ENCODE measurements around the gene PHPT1.
"Not testable (repeated sequence)": the region's sequence is repeated elsewhere in the genome, so short reads cannot be mapped to it uniquely, and the experiment has no call there.

- not testable (repeated sequence) for TF ChIP-seq CTCF (IDR thresholded peaks at IDR 0.05; ENCODE audit: control extremely low read depth in 1 of 3, insufficient read depth in 1 of 3, low read depth in 1 of 3, low read length in 3 of 3); BACH1 (IDR thresholded peaks at IDR 0.05; ENCODE audit: low read length); SP2 (IDR thresholded peaks at IDR 0.05; ENCODE audit: low read length); POLR2AphosphoS5 (IDR thresholded peaks at IDR 0.05; ENCODE audit: low read depth, low read length); JUND (IDR thresholded peaks at IDR 0.05; ENCODE audit: low read length); RBBP5 (IDR thresholded peaks at IDR 0.05; ENCODE audit: borderline replicate concordance, low read depth, low read length); MAFK (IDR thresholded peaks at IDR 0.05; ENCODE audit: low read depth, low read length); TEAD4 (IDR thresholded peaks at IDR 0.05; ENCODE audit: low read depth, low read length)
Observed at GRCh38 chr9:136843159-136843800, 5.9 kb upstream of the PHPT1 start.
